Measurements from ENCODE around the gene PEX14.

DNA sequence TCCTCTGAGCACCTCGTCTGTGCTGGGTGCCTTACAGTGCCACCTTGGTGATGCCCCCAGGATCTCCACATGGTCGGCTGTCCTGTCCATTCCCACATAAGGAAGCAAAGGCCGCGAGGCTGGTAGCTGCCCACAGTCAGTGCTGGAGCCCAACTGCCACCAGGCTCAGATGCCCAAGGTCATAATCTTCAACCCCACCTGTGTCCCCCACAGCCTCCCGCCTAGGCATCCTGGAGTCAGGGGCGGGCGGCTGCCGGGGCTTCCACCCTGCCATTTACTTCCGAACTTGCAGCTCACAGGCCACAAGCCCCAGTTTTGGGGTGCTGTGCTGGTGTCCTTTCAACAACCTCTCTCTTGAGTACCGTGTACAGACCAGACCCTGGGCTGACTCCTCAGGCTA, 195.4 kb downstream of the PEX14 start:
- TF ChIP-seq, protein P1, sequence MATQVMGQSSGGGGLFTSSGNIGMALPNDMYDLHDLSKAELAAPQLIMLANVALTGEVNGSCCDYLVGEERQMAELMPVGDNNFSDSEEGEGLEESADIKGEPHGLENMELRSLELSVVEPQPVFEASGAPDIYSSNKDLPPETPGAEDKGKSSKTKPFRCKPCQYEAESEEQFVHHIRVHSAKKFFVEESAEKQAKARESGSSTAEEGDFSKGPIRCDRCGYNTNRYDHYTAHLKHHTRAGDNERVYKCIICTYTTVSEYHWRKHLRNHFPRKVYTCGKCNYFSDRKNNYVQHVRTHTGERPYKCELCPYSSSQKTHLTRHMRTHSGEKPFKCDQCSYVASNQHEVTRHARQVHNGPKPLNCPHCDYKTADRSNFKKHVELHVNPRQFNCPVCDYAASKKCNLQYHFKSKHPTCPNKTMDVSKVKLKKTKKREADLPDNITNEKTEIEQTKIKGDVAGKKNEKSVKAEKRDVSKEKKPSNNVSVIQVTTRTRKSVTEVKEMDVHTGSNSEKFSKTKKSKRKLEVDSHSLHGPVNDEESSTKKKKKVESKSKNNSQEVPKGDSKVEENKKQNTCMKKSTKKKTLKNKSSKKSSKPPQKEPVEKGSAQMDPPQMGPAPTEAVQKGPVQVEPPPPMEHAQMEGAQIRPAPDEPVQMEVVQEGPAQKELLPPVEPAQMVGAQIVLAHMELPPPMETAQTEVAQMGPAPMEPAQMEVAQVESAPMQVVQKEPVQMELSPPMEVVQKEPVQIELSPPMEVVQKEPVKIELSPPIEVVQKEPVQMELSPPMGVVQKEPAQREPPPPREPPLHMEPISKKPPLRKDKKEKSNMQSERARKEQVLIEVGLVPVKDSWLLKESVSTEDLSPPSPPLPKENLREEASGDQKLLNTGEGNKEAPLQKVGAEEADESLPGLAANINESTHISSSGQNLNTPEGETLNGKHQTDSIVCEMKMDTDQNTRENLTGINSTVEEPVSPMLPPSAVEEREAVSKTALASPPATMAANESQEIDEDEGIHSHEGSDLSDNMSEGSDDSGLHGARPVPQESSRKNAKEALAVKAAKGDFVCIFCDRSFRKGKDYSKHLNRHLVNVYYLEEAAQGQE (IDR thresholded peaks at IDR 0.05; ENCODE audit: insufficient read depth in 1 of 2, low read depth in 2 of 2, low read length in 1 of 2) = no peak
- TF ChIP-seq, protein P2, sequence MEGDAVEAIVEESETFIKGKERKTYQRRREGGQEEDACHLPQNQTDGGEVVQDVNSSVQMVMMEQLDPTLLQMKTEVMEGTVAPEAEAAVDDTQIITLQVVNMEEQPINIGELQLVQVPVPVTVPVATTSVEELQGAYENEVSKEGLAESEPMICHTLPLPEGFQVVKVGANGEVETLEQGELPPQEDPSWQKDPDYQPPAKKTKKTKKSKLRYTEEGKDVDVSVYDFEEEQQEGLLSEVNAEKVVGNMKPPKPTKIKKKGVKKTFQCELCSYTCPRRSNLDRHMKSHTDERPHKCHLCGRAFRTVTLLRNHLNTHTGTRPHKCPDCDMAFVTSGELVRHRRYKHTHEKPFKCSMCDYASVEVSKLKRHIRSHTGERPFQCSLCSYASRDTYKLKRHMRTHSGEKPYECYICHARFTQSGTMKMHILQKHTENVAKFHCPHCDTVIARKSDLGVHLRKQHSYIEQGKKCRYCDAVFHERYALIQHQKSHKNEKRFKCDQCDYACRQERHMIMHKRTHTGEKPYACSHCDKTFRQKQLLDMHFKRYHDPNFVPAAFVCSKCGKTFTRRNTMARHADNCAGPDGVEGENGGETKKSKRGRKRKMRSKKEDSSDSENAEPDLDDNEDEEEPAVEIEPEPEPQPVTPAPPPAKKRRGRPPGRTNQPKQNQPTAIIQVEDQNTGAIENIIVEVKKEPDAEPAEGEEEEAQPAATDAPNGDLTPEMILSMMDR (IDR thresholded peaks at IDR 0.05) = no peak
- TF ChIP-seq POLR2AphosphoS5 (IDR thresholded peaks at IDR 0.05; ENCODE audit: low read depth, low read length) = no peak
- no peak for TF ChIP-seq SIN3A (IDR thresholded peaks at IDR 0.05; ENCODE audit: borderline replicate concordance, insufficient read depth, low read depth, low read length)
- no peak for TF ChIP-seq TCF7L2 (IDR thresholded peaks at IDR 0.05; ENCODE audit: low read depth, low read length)

Data from Panc1 (cell line).